GM12878 (cell line): ENCODE data around the gene NPSR1.

Source experiments
- BHLHE40 ChIP-seq, 2 experiments: fragments of 450-650 bp in 1 of 2; IDR thresholded peaks; 2 replicates each; pipeline ENCODE4 v1.6.1; 2011 to 2017; ENCODE audit warnings: low read depth in 2 of 2, borderline replicate concordance in 1 of 2, improper control_type of control experiment in 1 of 2, low read length in 1 of 2, mild to moderate bottlenecking in 1 of 2
- EP300 ChIP-seq, 2 experiments: fragments of 150-350 bp in 1 of 2; IDR thresholded peaks; 2 replicates each; pipeline ENCODE4 v1.6.1; 2011 to 2012; ENCODE audit warnings: low read depth in 2 of 2, low read length in 2 of 2, borderline replicate concordance in 1 of 2, improper control_type of control experiment in 1 of 2, inconsistent platforms in 1 of 2; ENCODE audit not compliant: control insufficient read depth in 1 of 2
- JUNB ChIP-seq: IDR thresholded peaks from 2 replicates; pipeline ENCODE4 v1.6.1; 2016; ENCODE audit warnings: antibody characterized with exemption, mild to moderate bottlenecking
- POLR2A ChIP-seq: IDR thresholded peaks from 2 replicates; pipeline ENCODE4 v1.6.1; 2011; ENCODE audit warnings: low read depth, mild to moderate bottlenecking, low read length
- POLR2AphosphoS2 ChIP-seq: IDR thresholded peaks from 2 replicates; pipeline ENCODE4 v1.6.1; 2011; ENCODE audit warnings: low read depth, mild to moderate bottlenecking, low read length, improper control_type of control experiment, moderate library complexity
- POLR2AphosphoS5 ChIP-seq: IDR thresholded peaks from 2 replicates; pipeline ENCODE4 v1.6.1; 2011; ENCODE audit warnings: mild to moderate bottlenecking, low read length, inconsistent platforms
- TAF1 ChIP-seq: IDR thresholded peaks from 2 replicates; pipeline ENCODE4 v1.6.1; 2011; ENCODE audit warnings: mild to moderate bottlenecking, low read depth, low read length, borderline replicate concordance
- TCF12 ChIP-seq: IDR thresholded peaks from 2 replicates; pipeline ENCODE4 v1.6.1; 2011; ENCODE audit warnings: low read depth, mild to moderate bottlenecking, low read length
- ZSCAN29 ChIP-seq: fragments of 450-650 bp; IDR thresholded peaks from 2 replicates; pipeline ENCODE4 v1.6.1; 2017; ENCODE audit warnings: mild to moderate bottlenecking, moderate library complexity
- TF ChIP-seq, protein P1 (sequence below): fragments of 450-650 bp; IDR thresholded peaks from 2 replicates; pipeline ENCODE4 v1.6.1; 2017; ENCODE audit warnings: mild to moderate bottlenecking, moderate library complexity
- TF ChIP-seq, protein P2 (sequence below), 3 experiments: IDR thresholded peaks in 2 of 3; conservative IDR thresholded peaks in 1 of 3; 2 replicates each; pipeline ENCODE4 v1.5.1; 2011; ENCODE audit warnings: low read depth in 3 of 3, low read length in 3 of 3, mild to moderate bottlenecking in 3 of 3, control low read depth in 2 of 3, moderate library complexity in 2 of 3, inconsistent platforms in 1 of 3, mixed read lengths in 1 of 3; ENCODE audit not compliant: control insufficient read depth in 2 of 3, insufficient read depth in 1 of 3; ENCODE audit errors: extremely low read depth in 1 of 3

DNA sequence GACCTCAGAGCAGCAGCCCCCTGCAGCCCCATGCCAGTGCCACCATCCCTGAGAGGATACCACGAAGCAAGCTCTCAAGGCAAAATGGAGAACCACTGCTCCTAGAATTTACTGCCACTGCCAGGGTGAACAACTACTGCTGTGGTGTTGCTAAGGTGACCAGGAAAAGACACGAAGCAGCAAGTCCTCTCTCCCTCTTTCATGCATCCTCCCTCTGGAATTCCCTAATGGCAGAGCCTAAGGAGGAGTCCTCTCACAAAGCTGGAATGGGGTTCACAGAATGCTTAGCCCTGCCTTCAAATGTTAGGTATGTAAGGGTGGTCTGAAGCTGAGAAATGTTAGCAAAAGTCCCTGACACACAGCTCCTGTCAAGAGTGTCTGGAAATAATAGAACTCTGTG, 35.8 kb upstream of the NPSR1 start:
- TF ChIP-seq, protein P1, sequence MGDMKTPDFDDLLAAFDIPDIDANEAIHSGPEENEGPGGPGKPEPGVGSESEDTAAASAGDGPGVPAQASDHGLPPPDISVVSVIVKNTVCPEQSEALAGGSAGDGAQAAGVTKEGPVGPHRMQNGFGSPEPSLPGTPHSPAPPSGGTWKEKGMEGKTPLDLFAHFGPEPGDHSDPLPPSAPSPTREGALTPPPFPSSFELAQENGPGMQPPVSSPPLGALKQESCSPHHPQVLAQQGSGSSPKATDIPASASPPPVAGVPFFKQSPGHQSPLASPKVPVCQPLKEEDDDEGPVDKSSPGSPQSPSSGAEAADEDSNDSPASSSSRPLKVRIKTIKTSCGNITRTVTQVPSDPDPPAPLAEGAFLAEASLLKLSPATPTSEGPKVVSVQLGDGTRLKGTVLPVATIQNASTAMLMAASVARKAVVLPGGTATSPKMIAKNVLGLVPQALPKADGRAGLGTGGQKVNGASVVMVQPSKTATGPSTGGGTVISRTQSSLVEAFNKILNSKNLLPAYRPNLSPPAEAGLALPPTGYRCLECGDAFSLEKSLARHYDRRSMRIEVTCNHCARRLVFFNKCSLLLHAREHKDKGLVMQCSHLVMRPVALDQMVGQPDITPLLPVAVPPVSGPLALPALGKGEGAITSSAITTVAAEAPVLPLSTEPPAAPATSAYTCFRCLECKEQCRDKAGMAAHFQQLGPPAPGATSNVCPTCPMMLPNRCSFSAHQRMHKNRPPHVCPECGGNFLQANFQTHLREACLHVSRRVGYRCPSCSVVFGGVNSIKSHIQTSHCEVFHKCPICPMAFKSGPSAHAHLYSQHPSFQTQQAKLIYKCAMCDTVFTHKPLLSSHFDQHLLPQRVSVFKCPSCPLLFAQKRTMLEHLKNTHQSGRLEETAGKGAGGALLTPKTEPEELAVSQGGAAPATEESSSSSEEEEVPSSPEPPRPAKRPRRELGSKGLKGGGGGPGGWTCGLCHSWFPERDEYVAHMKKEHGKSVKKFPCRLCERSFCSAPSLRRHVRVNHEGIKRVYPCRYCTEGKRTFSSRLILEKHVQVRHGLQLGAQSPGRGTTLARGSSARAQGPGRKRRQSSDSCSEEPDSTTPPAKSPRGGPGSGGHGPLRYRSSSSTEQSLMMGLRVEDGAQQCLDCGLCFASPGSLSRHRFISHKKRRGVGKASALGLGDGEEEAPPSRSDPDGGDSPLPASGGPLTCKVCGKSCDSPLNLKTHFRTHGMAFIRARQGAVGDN, result no peak
- TF ChIP-seq, protein P2, sequence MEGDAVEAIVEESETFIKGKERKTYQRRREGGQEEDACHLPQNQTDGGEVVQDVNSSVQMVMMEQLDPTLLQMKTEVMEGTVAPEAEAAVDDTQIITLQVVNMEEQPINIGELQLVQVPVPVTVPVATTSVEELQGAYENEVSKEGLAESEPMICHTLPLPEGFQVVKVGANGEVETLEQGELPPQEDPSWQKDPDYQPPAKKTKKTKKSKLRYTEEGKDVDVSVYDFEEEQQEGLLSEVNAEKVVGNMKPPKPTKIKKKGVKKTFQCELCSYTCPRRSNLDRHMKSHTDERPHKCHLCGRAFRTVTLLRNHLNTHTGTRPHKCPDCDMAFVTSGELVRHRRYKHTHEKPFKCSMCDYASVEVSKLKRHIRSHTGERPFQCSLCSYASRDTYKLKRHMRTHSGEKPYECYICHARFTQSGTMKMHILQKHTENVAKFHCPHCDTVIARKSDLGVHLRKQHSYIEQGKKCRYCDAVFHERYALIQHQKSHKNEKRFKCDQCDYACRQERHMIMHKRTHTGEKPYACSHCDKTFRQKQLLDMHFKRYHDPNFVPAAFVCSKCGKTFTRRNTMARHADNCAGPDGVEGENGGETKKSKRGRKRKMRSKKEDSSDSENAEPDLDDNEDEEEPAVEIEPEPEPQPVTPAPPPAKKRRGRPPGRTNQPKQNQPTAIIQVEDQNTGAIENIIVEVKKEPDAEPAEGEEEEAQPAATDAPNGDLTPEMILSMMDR (IDR thresholded peaks at IDR 0.05 in 2 of 3, conservative IDR thresholded peaks at IDR 0.05 in 1 of 3; ENCODE audit: control insufficient read depth in 2 of 3, extremely low read depth in 1 of 3, insufficient read depth in 1 of 3, low read depth in 3 of 3, low read length in 3 of 3), result no peak
- TF ChIP-seq BHLHE40 (IDR thresholded peaks at IDR 0.05; ENCODE audit: borderline replicate concordance in 1 of 2, low read depth in 2 of 2, low read length in 1 of 2) (no peak), POLR2A (no peak), JUNB (no peak), TAF1 (no peak), TCF12 (no peak), POLR2AphosphoS2 (no peak), POLR2AphosphoS5 (no peak), EP300 (IDR thresholded peaks at IDR 0.05; ENCODE audit: borderline replicate concordance in 1 of 2, control insufficient read depth in 1 of 2, low read depth in 2 of 2, low read length in 2 of 2) (no peak), ZSCAN29 (no peak)
